DMS114 treated with DMSO at 0.1 percent for 48 hours (cell line): ENCODE results near the gene DYRK1B.

Experiments
- DNase-seq: peaks from one replicate; lab custom pipeline; 2025; ENCODE audit not compliant: unreplicated experiment; lab: John Stamatoyannopoulos, UW

DYRK1B gene

DNA sequence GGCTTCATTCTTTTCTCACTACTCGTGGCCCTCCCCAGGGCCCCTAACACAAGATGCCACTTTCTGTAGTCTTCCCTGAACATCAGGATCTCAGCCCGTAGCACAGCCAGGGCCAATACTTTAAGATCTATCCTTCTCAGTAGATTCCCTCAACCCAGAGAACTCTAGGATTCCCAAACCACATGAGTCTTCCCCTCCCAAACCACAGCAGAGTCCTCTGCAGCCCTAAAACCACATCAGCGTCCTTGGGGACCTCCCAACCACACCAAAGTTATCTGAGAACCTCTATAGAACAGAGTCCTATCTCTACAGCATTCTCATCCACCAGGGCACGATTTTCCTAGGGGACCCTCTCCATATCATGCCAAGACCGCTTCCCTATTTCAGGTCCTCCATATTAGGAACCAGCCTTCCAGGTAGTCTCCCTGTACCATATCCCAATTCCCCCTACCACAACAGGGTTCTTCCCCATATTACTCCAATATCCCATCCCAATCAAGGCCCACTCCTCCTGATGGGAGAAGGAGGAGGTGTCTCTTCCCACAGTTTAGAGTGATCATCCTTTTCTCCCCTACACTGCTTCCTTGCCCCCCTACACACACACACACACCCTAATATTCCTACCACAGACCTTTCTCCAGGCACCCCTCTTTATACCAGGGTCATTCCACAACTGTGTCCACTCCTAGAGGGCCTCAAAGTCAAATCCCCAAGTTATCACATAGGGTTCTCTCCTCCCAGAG is 1.4 kb downstream of the DYRK1B start:
- DNase-seq: no peak

DNA sequence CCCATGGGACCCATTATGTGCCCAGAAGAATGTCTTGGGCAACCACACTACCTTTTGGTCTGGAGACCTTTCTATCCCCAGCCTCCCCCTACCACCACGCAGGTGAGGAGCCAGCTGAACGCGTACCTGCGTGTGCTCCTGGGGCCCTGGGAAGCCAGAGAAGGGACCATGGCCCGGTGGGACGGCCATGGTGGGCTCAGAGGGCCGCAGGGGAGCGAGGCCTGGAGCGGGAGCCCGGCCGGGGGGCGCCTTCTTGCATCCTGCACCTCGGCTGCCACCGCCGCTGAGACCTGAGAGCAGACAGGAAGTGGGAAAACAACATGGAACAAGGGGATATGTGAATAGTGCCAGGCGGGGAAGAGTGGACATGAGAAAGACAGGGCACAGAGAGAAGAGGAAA is 2.3 kb downstream of the DYRK1B start:
- DNase-seq: no peak

- DNase-seq: no peak
Observed at GRCh38 chr19:39830847-39831246, 3.1 kb downstream of the DYRK1B start.

- DNase-seq: no peak
Observed at GRCh38 chr19:39830406-39830805, 3.6 kb downstream of the DYRK1B start.

- DNase-seq: no peak
Observed at GRCh38 chr19:39829702-39830275, 4.2 kb downstream of the DYRK1B start.

GRCh38 chr19:39828654-39829032 is 5.3 kb downstream of the DYRK1B start:
- DNase-seq: no peak

- no peak for DNase-seq
Observed at GRCh38 chr19:39828015-39828653, 5.8 kb downstream of the DYRK1B start.

DNA sequence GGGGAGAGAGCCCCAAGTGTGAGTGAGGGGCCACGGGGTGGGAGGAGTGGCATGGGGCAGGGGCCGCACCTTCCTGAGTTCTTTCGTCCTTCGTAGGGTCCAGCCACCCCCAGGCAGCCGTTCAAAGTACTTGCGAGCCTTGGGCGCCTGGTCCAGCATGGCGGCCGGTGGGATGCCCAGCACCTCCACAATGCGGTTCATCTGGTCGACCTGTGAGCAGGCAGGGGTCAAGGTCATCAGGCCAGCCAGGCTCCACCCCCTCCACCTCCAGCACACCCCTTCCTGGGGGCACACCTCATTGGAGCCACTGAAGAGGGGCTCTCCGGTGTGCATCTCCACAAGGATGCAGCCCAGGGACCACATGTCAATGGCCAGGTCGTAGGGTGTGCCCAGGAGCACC is 6.7 kb downstream of the DYRK1B start:
- DNase-seq: no peak

GRCh38 chr19:39826311-39826945 is 7.5 kb downstream of the DYRK1B start:
- no peak for DNase-seq

DNA sequence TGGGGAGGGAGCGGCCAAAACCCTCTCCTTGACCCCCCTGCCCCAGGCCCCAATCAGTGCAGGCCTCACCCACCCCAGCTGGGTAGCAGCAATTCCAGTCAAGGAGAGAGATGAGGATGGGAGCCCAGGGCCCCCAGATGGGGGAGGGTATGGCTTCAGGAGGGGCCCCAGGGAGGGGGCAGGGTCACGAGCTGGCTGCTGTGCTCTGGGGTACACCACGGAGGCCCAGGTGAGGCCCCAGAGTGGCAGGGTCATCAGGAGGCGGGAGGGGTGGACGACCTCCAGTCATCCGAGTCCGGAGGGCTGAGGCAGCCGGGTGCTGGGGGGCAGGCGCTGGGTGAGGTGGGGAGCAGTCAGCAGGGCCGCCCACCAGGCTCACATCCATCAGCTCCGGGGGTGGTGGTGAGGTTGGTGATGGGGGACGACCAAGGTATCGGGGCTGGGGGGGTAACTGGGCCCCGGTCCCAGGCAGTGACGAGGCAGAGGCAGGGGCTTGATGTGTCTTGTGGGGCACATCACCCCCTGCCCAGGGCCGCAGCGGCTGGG is 8.4 kb downstream of the DYRK1B start:
- no peak for DNase-seq

GRCh38 chr19:39825093-39825463 is 8.9 kb downstream of the DYRK1B start:
- DNase-seq: no peak

DNA sequence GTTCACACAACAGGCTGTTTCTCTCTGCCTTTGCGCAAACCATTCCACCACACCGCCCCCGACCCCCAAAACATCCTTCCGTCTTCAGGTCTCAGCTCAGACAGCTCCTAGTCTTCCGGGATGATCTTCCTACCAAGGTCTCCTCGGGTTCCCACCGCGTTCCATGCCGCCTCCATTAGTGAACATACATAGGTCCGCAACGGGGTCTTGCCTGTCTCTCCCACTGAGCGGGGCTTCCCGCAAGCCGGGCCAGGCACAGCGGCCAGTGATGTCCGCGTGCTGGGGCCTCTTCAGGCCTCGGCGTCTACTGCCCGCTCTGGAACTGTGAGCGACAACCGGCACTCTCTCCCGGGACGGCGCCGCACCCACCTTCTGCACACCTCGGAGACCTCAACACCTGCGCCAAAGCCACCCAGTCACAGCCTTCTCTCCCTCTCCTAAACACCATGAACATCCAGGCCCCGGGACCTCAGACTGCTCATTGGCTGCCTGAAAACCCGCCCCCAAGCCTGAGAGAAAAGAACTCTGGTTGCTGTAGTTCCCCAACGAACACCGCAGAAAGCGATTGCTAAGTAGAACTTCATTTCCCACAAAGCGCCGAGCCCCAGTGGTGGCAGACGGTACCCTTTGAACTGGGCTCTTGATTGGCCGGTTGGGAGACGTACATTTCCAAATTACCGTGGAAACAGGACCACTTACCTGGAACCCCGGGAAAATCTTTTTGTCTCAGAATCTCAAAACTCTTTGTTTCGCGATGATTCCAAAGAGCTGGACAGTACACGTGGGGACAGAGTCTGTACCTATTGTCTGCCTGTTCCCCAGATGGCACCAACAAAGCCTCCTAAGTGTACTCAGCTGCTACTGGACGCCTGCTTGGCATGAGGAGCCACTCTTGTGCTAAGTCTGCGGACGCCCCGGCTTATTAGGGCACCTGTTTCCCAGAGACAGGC is 9.5 kb downstream of the DYRK1B start:
- peak; percentile 97 for DNase-seq

DNA sequence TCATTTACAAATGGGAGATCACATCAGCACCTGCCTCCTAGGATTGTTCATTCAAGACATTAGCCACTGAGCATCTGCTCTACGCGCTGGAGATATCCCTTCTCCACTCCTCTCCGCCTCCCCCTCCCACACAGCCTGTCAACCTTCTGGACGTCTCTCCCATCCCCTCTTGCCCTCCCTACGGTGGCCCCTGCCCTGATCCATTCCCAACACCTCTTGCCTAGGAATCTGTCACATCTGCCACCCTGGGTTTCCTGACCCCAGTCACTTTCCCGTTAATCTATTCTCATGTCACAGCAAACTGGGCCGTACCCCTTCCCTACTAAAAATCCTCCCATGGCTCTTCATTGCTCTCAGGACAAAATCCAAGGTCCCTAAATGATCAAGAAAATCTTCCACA is 10.3 kb downstream of the DYRK1B start:
- DNase-seq: no peak

DNA sequence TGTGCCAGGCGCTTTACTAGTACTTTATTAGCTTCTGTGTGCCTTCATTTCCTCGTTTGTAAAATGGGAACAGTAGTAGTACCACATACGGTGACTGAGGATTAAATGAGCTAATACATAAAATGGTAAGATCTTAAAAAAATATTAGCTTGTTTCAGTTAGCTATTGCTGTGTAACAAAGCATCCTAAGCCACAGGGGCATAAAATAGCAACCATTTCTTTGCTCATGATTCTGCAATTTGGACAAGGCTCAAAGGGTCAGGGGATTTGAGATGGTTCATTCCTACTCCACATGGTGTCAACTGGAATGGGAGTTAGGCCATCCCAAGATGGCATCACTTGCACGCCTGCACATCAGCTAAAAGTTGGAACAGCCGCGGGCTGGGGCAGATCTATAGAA is 13.3 kb downstream of the DYRK1B start:
- no peak for DNase-seq

DNA sequence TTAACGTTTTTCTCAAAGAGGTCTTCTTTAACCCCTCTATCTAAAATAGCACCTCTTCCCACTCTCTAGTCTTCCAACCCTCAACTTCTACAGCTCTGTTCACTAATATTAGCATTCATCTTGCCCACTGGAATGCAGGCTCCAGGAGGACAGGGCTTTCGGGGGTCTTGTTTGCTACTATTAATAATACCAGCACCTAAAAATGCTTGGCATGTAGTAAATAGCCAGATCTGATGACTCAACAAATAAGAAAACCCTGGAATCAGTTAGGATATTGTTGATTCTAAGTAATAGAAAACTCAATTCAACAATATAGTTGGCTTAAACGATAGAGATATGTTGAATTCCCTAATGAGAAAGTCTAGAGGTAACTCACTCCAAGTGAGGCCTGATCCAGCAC is 14.2 kb downstream of the DYRK1B start:
- DNase-seq: no peak

GRCh38 chr19:39818626-39819097 is 15.3 kb downstream of the DYRK1B start:
- DNase-seq: no peak

GRCh38 chr19:39817888-39818561 is 15.9 kb downstream of the DYRK1B start:
- no peak for DNase-seq

DNA sequence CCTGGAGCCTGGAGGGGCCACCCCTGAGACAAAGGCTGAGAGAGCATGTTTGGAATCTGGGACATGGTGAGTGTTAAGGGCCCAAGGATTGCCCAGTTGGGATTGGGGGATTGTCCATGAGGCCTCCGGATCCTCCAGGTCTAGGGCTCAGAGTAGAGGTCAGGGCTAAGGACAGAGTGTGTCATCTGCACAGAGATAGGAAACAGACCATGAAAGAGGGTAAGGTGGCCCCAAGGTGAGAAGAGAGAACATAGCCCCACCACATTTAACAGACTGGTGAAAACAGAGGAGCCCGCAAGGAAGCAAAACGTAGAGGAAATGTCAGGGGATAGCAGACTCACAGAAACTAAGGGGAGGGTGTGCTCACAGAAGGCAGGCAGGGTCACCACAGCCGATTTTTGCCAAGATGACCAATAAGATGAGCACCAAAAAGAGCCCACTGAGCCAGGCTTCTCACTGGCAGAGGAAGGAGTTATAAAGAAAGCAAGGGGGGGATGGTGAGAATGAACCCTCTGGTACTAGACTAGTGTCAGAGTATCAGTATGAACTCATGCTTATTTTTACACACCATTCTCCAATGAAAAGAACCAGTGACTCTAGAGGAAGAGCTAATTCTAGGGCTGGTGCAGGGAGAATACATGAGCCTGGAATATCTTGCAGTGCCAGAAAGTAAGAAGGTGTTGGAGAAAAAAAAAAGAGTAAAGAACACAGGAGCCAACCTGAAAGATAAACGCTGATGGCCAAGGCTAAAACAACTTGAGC is 17.5 kb downstream of the DYRK1B start:
- DNase-seq: no peak

- no peak for DNase-seq
Observed at GRCh38 chr19:39814595-39814994, 19.4 kb downstream of the DYRK1B start.
